DMS79 (cell line): Measurements from ENCODE around the gene DPT.

Source experiments
- DNase-seq: peaks from one replicate; lab custom pipeline; 2025; lab: John Stamatoyannopoulos, UW

DPT gene

GRCh38 chr1:168656485-168656884 lies 72.5 kb downstream of the DPT start:
- no peak for DNase-seq

GRCh38 chr1:168654198-168654915 lies 74.6 kb downstream of the DPT start:
- DNase-seq = no peak

- DNase-seq = no peak
These were observed 75.4 kb downstream of the DPT start for GRCh38 chr1:168653567-168653966.

- no peak for DNase-seq
These were observed 83.3 kb downstream of the DPT start for GRCh38 chr1:168645721-168646120.
